Ecto neural progenitor cell (in vitro differentiated cells): ENCODE results near the gene IL17D.
A peak's percentile ranks its signal among the peaks of the same experiment; 100 is the strongest.
"Not testable (repeated sequence)": the region's sequence is repeated elsewhere in the genome, so short reads cannot be mapped to it uniquely, and the experiment has no call there.

Experiments used
- DNase-seq: peaks from one replicate; pipeline ENCODE4 v3.0.0-alpha.2; 2018; ENCODE audit warnings: low spot score

Gene IL17D, protein sequence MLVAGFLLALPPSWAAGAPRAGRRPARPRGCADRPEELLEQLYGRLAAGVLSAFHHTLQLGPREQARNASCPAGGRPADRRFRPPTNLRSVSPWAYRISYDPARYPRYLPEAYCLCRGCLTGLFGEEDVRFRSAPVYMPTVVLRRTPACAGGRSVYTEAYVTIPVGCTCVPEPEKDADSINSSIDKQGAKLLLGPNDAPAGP

GRCh38 chr13:20702915-20703779, at the start of gene IL17D:
TSS of gene IL17D (plus strand) at chr13:20703699. CDS start at chr13:20704002, 303 bp downstream.
- peak; percentile 72 for DNase-seq

DNA sequence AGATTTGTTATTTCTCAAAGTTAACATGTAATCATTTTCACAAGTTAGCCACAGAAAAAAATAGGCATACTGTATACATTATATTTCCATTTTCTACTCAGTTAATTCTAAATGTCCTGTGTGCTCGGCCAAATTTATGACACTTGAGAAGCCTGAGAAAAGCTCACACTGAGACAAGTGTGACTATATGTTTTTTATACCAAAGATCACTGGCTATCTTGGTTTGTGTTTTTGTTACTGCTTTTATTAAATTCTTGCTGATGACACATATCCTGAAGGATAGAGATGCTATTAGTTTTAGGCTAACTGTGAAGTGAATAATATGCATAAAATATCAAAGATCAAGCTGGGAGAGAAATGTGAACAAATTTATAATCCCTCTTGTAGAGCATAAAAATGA, 49.3 kb upstream of the IL17D start:
- DNase-seq: no peak

DNA sequence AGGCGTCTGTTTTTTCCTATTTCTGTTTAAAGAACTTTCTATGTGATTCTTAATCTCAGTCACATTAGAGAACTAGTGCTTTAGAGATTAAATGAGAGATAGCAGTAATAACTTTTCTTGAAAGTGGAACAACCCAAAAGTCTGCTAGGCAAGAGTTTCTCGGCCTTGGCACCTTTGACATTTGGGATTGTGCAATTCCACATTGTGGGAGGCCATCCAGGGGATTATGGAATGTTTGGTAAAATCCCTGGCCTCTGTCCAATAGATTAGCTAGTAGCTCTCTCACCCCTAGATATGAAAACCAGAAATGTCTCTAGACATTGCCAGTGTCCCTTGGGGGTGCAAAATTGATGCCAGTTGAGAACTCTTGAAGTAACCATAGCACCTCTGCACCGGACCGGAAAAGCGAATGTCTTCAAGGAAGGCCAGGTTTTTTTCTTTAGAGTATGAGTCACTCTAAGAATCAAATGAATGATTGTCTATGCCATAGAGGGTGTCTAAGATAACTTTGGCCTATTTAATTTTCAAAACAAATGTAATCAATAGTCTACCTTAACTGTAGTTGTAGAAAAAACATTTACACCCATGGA, 45.0 kb upstream of the IL17D start:
- DNase-seq: no peak

- no peak for DNase-seq
These were observed 39.1 kb upstream of the IL17D start for GRCh38 chr13:20664351-20664750.

DNA sequence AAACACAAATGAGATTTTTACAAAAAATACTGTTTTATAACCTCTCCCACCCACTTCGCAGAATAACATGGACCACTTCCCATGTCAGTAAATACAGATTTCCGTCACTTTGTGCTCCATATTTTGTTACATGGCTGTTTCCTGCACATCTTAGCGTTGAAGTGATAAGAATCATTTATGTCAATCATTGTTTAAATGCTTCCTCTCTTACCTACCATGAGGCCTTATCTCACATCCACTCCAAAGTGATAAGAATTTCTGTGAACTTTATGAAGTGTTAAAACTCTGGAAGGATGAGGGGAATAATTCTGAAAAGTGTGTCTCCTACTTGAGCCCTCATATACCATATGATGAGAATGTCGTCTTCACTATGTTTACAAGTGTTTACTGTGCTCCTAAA, 36.6 kb upstream of the IL17D start:
- DNase-seq: no peak

DNA sequence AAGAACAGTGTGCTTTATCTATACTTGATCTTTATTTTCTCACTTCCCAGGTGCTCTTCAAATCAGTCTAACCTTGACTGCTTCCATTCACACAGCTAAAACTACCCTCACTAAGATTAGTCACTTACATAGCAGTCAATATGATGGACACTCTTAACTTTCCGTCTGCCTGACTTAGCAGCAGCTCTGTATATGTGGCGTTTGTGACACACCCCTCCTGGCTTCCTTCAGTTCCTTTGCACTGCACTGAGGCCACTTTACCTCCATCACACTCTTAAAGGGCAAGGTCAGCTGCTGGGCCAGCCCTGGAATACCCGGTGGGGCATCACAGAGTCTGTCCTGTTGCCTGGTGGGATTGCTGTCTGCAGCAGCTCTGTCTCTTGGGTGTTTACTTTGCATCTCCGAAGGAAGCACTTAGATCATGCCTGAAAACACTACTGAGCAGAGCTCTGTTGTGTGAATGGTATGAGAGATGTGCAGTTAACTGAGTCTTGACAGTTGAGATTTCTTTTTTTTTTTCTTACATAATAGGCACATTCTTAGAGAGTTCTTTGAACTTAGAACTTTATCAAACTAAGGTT, 35.6 kb upstream of the IL17D start:
- no peak for DNase-seq

- no peak for DNase-seq
These were observed 34.3 kb upstream of the IL17D start for GRCh38 chr13:20669162-20669561.

DNA sequence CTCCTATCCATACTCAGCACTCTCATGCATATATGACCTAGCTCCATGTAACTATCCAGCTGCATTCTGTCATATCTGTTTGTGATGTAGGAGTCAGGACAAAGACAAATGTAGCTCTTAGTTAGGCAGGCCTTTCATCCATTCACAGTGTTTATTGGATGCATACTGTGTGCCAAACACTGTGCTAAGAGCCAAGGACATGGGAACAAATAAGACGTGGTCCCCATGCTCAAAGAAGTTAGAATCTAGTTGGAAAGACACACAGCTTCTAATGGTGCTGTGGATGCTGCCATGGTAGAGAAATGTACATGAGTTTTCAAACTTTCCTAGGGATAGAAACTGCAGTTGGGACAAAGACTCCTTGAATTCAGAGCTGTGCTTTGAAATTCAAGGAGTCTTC, 31.7 kb upstream of the IL17D start:
- no peak for DNase-seq

DNA sequence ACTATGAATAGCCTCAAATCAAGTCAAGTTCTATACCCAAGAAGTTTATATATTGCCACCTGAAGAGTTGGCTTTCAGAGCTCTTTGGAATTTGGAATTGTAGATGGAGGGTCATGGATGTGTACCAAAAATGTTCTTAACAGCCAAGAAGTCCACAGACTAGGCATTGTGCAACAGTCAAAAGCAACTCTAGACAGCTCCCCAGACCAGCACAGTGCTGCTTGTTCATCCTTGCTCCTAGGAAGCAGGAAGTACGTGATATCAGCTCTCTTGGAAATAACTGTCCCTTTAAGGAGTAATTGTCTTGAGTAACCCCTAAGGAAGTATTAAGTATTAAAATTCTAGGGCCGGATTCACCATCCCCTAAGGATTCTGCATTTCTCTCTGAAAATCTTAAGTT, 30.7 kb upstream of the IL17D start:
- no peak for DNase-seq

DNA sequence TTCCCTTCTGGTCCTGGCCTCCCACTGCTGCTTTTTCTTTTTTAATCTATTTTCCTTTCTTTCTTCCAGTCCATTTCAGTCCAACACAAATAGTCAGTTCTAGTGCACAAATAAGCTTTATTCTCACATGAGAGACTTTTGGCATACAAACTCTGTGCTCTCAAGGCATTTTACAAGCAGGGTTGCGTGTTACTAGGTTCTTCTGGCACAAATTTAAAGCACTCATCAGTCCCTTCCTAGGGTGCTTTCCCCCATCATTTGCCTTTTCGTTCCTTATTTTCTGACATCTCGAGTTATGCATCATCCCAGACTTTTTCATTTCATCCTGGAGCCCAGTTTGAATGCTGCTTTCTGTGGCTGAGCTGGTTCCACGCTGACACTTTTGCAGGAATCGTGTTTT, 29.8 kb upstream of the IL17D start:
- DNase-seq: no peak

- DNase-seq: no peak
These were observed 27.3 kb upstream of the IL17D start for GRCh38 chr13:20676213-20676612.

GRCh38 chr13:20678606-20679005, 24.9 kb upstream of the IL17D start:
- DNase-seq: not testable (repeated sequence)

DNA sequence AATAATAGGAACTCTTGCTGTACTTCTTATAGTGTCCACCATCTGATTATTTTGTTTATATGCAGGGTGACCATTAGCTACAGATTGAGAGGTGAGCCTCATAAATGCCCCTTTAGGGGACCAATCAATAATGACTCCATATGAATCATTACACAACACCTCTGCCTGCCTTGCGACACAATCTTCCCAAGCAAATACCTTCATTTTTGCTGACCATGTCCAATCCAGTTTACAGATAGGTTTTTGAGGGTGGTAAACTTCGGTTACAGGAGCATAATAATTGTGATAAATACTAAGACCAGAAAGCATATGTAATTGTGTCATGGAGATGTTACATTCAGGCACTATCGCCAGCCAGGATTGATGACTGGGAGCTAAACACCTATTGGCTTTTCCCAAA, 23.6 kb upstream of the IL17D start:
- DNase-seq: no peak

DNA sequence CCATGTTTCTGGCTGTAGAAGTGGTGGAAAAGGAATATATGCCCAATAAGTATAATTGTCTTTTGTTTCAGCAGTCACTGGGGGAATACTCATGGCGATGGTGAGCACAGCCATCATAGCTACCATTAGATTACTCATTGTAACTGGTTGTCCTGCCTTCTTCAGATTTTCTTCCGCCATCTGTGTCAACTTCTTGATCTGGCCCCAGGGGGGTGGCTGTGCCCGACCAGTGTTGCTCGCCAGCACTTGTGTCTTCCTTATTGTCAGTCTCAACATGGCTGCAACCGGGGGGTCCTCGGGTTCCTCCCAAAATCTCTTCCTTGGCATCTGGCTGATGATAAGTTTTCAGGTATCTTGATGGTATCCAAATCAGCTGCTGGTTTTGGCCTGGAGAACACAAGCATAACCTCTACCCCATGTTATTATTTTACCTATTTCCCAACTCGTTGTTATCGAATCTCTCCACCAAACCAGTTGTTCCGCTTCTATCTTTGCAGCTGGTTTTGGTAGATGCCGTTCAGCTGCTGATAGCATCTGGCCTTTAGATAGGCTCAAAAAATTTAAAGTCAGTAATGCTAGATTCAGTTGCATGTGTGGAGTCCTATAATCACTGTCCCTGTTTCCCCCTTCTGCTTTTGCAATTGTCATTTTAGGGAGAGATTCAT, 23.0 kb upstream of the IL17D start:
- DNase-seq: no peak

DNA sequence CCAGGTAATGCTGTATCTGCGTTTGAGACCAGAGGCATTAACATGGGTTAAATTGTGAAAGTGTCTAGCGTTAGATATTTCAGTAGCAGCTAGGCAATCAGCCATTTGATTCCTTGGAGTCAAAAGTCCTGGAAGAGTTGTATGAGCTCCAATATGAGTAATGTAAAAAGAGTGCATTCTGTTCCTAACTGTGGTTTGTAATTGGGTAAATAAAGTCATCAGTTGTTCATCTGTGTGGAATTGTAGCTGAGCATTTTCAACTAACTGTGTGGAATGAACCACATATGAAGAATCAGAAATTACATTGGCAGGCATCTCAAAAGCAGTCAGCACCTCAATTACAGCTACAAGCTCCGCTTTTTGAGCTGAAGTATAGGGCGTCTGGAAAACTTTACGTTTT, 22.0 kb upstream of the IL17D start:
- not testable (repeated sequence) for DNase-seq

GRCh38 chr13:20682061-20682460, 21.4 kb upstream of the IL17D start:
- DNase-seq: no peak

DNA sequence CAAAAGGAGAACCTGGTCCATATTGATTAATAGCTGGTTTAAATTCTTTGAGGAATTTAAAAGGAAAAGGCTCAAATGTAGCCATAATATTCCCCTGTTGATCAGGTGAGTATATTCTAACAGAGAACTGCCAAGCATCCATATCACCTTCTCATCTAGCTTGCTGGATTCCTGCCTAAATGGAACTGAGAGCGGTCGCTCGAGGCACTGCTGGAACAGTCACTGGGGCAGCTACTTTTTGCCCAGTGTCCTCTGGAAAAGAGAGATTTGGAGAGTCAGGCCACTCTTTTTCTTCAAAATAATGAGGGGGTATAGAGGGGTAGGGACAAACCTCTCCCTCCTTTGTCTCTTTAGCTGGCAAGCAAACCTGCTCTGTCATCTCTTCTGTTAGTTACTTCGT, 19.5 kb upstream of the IL17D start:
- no peak for DNase-seq

- no peak for DNase-seq
These were observed 19.0 kb upstream of the IL17D start for GRCh38 chr13:20684546-20684945.

DNA sequence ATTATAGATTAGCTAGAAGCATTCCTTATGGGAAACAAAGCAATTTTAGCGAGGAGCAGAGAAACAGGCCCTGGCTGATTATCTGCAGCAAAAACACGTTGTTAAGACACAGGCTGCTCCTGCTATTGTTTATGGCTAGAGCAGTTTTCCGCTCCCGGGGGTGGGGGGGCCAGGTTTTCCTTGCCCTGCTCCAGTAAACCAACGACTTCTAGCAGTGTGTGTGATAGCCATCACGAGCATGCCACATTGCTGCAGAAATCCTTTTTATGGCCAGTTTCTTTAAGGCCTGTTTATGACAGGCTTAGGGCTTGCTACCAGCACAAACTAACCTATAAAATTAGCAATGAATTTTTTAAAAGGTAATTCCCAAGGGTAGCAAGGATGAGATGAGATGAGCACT, 18.4 kb upstream of the IL17D start:
- no peak for DNase-seq

DNA sequence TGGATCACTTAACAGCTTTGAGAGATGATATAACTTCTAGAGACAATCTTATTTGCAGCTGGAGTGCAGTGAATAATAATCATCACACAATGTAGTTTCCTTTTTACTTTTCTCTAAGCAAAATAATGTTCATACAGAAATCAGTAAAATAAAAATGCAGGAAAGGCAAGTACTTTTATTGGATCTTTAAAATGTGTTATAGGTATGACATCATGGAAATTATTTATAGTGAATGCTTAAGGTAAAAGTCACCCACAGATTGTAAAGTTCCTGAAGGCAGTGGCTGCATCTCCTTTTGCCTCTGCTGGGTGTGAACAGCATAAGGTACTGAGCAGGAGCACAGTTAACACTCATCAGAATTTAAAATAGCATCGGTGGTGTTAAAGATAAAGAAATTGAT, 17.3 kb upstream of the IL17D start:
- no peak for DNase-seq

GRCh38 chr13:20686863-20687579, 16.5 kb upstream of the IL17D start:
- DNase-seq: no peak

- no peak for DNase-seq
These were observed 14.2 kb upstream of the IL17D start for GRCh38 chr13:20689291-20689690.
